Glomerular visceral epithelial cell (primary cell): ENCODE measurements around the gene CREB5.
"Not testable (repeated sequence)": the region's sequence is repeated elsewhere in the genome, so short reads cannot be mapped to it uniquely, and the experiment has no call there.

ENCODE experiments used
- DNase-seq: peaks from one replicate; pipeline ENCODE4 v3.0.0-alpha.2; 2016; ENCODE audit errors: extremely low spot score

CREB5 gene

GRCh38 chr7:28608731-28609130, 196.4 kb downstream of the CREB5 start:
- peak; percentile 25 for DNase-seq

GRCh38 chr7:28609608-28610007, 197.3 kb downstream of the CREB5 start:
- DNase-seq, result no peak

GRCh38 chr7:28611399-28611897, 199.1 kb downstream of the CREB5 start:
- not testable (repeated sequence) for DNase-seq

GRCh38 chr7:28613262-28613661, 200.9 kb downstream of the CREB5 start:
- no peak for DNase-seq

- no peak for DNase-seq
Measured at GRCh38 chr7:28615091-28615490, 202.8 kb downstream of the CREB5 start.

GRCh38 chr7:28617308-28617880, 205.1 kb downstream of the CREB5 start:
- no peak for DNase-seq

- no peak for DNase-seq
Measured at GRCh38 chr7:28618383-28618782, 206.1 kb downstream of the CREB5 start.

- no peak for DNase-seq
Measured at GRCh38 chr7:28619256-28619655, 206.9 kb downstream of the CREB5 start.

- DNase-seq, result no peak
Measured at GRCh38 chr7:28621369-28621841, 209.1 kb downstream of the CREB5 start.

GRCh38 chr7:28623105-28623730, 210.9 kb downstream of the CREB5 start:
- DNase-seq, result peak; percentile 20

- peak; percentile 15 for DNase-seq
Measured at GRCh38 chr7:28623863-28624262, 211.5 kb downstream of the CREB5 start.

GRCh38 chr7:28625432-28625831, 213.1 kb downstream of the CREB5 start:
- no peak for DNase-seq

GRCh38 chr7:28626221-28626620, 213.9 kb downstream of the CREB5 start:
- DNase-seq, result no peak

- DNase-seq, result peak; percentile 31
Measured at GRCh38 chr7:28626624-28627262, 214.4 kb downstream of the CREB5 start.

- no peak for DNase-seq
Measured at GRCh38 chr7:28627263-28627653, 214.9 kb downstream of the CREB5 start.

GRCh38 chr7:28627896-28628295, 215.6 kb downstream of the CREB5 start:
- no peak for DNase-seq

GRCh38 chr7:28629216-28629842, 217.0 kb downstream of the CREB5 start:
- no peak for DNase-seq

GRCh38 chr7:28630350-28630749, 218.0 kb downstream of the CREB5 start:
- no peak for DNase-seq

GRCh38 chr7:28631995-28632394, 219.7 kb downstream of the CREB5 start:
- no peak for DNase-seq

GRCh38 chr7:28638914-28639313, 226.6 kb downstream of the CREB5 start:
- DNase-seq, result no peak

GRCh38 chr7:28640001-28640400, 227.7 kb downstream of the CREB5 start:
- no peak for DNase-seq

- no peak for DNase-seq
Measured at GRCh38 chr7:28641752-28642545, 229.6 kb downstream of the CREB5 start.
